ENCODE data around the gene TSNAXIP1. TPM values are rescaled to one million over a fixed set of nuclear protein-coding genes. Genes with fewer than 3 reads are reported as not detected.

Gene TSNAXIP1
- total RNA-seq, 4 donors from 2014 or later = 0.34 to 1.4 (median 0.87) TPM

- H3K4me1 ChIP-seq = peaks cover 62% of the 10 kb centered on the region
- TF ChIP-seq CTCF (IDR thresholded peaks at IDR 0.05) (peak in 1 of 2 donors; percentile 32), POLR2A (IDR thresholded peaks at IDR 0.05) (no peak)
- peak overlapping the region; percentile 88 for H3K4me3 ChIP-seq
Observed at GRCh38 chr16:67844497-67844896, 37.8 kb downstream of the TSNAXIP1 start.

GRCh38 chr16:67845291-67846062 lies 38.8 kb downstream of the TSNAXIP1 start:
- Histone ChIP-seq H3K27ac (peak overlapping the region; percentile 95), H3K9me3 (no peaks in the 10 kb centered on the region), H3K36me3 (no peaks in the 10 kb centered on the region), H3K4me1 (peaks cover 62% of the 10 kb centered on the region), H3K4me3 (peak overlapping the region; percentile 83), H3K27me3 (no peaks in the 10 kb centered on the region)
- TF ChIP-seq POLR2AphosphoS5 (IDR thresholded peaks at IDR 0.05) = no peak
- no peak for TF ChIP-seq POLR2A (IDR thresholded peaks at IDR 0.05)
- TF ChIP-seq EP300 (IDR thresholded peaks at IDR 0.05) = no peak
- no peak for TF ChIP-seq CTCF (IDR thresholded peaks at IDR 0.05)
- 76% methylated on average over 5 of the region's 5 CpGs for WGBS
- no peak for DNase-seq (ENCODE audit: low spot score in 2 of 2)

More at GRCh38 chr16:67844497-67844896, 37.8 kb downstream of the TSNAXIP1 start:
- DNase-seq (ENCODE audit: low spot score in 2 of 2) = no peak
- no peaks in the 10 kb centered on the region for H3K27me3 ChIP-seq
- H3K9me3 ChIP-seq = no peaks in the 10 kb centered on the region
- WGBS = 39% methylated on average over 4 of the region's 4 CpGs
- no peaks in the 10 kb centered on the region for H3K36me3 ChIP-seq
- peak overlapping the region; percentile 37 for H3K27ac ChIP-seq

GRCh38 chr16:67846063-67846319 lies 39.3 kb downstream of the TSNAXIP1 start:
- Histone ChIP-seq H3K27me3 (no peaks in the 10 kb centered on the region), H3K27ac (peak overlapping the region; percentile 95), H3K4me3 (peak overlapping the region; percentile 83), H3K9me3 (no peaks in the 10 kb centered on the region), H3K4me1 (peaks cover 62% of the 10 kb centered on the region), H3K36me3 (no peaks in the 10 kb centered on the region)
- TF ChIP-seq POLR2AphosphoS5 (IDR thresholded peaks at IDR 0.05) (no peak), POLR2A (IDR thresholded peaks at IDR 0.05) (no peak), EP300 (IDR thresholded peaks at IDR 0.05) (no peak), CTCF (IDR thresholded peaks at IDR 0.05) (no peak)
- 15% methylated on average over 2 of the region's 2 CpGs for WGBS
- DNase-seq (ENCODE audit: low spot score in 2 of 2) = no peak

- Histone ChIP-seq H3K4me1 (peaks cover 58% of the 10 kb centered on the region), H3K9me3 (no peaks in the 10 kb centered on the region), H3K27ac (peak within 1 kb of the TSS; percentile 95), H3K4me3 (peak within 1 kb of the TSS; percentile 83), H3K27me3 (no peaks in the 10 kb centered on the region), H3K36me3 (no peaks in the 10 kb centered on the region)
- TF ChIP-seq EP300 (IDR thresholded peaks at IDR 0.05) (no peak), POLR2A (IDR thresholded peaks at IDR 0.05) (peak in 1 of 2 donors; percentile 35), POLR2AphosphoS5 (IDR thresholded peaks at IDR 0.05) (peak in 2 of 3 donors; percentile 83 to 84)
- DNase-seq (ENCODE audit: low spot score in 2 of 2) = peak; percentile 97
- 0% methylated on average over 23 of the region's 57 CpGs for WGBS
Observed at GRCh38 chr16:67846320-67847063, 39.8 kb downstream of the TSNAXIP1 start, which contains the start of gene NUTF2. NUTF2 (plus strand) TSS chr16:67846933; CDS start chr16:67865131, 18,198 bp downstream.

GRCh38 chr16:67847064-67847861 lies 40.6 kb downstream of the TSNAXIP1 start, which contains the start of gene CENPT:
CENPT (minus strand) TSS chr16:67847693; CDS start chr16:67833859, 13,834 bp downstream.
- Histone ChIP-seq H3K4me3 (peak within 1 kb of the TSS; percentile 83), H3K27me3 (no peaks in the 10 kb centered on the region), H3K9me3 (no peaks in the 10 kb centered on the region), H3K27ac (peak within 1 kb of the TSS; percentile 95), H3K4me1 (peaks cover 57% of the 10 kb centered on the region), H3K36me3 (no peaks in the 10 kb centered on the region)
- 0% methylated on average over 8 of the region's 62 CpGs for WGBS
- TF ChIP-seq CTCF (IDR thresholded peaks at IDR 0.05) (no peak), EP300 (IDR thresholded peaks at IDR 0.05) (no peak), POLR2A (IDR thresholded peaks at IDR 0.05) (no peak), POLR2AphosphoS5 (IDR thresholded peaks at IDR 0.05) (no peak)
- DNase-seq (ENCODE audit: low spot score in 2 of 2) = peak in 1 of 2 donors; percentile 81

Measured in suprapubic skin (tissue), 4 donors.